SU-DHL-6 (cell line): Measurements from ENCODE around the gene AMBP.

ENCODE experiments used
- CTCF ChIP-seq: fragments of 200-600 bp; sonication (generic); IDR thresholded peaks from one replicate; pipeline ENCODE4 v1.5.1; 2017; ENCODE audit warnings: antibody characterized with exemption, mild to moderate bottlenecking, low read length, moderate library complexity; ENCODE audit not compliant: insufficient read depth, poor library complexity, severe bottlenecking
- EZH2phosphoT487 ChIP-seq: fragments of 200-600 bp; sonication (generic), shearing (Covaris generic); conservative IDR thresholded peaks from 2 replicates; pipeline ENCODE4 v1.6.1; 2018; ENCODE audit warnings: mild to moderate bottlenecking, antibody characterized with exemption, low read length, moderate library complexity, mixed read lengths

- no peak for TF ChIP-seq CTCF
- TF ChIP-seq EZH2phosphoT487, result no peak
These were observed 26.4 kb downstream of the AMBP start for GRCh38 chr9:114051706-114052105.
